ENCODE measurements around the gene UPP1. TPM values are rescaled to one million over a fixed set of nuclear protein-coding genes. Genes with fewer than 3 reads are reported as not detected.

Gene UPP1
- total and polyA plus RNA-seq, 5 donors from 2014 or later: 66.6 to 123 (median 106) TPM

- Mint-ChIP-seq H3K27ac (no peak overlapping the region), H3K36me3 (no peaks in the 10 kb centered on the region), H3K9me3 (peaks cover 0 to 15% (median 0%) of the 10 kb centered on the region in 7 donors), H3K27me3 (peaks cover 23% of the 10 kb centered on the region), H3K4me3 (no peak overlapping the region), H3K4me1 (no peaks in the 10 kb centered on the region)
- Histone ChIP-seq H3K27me3 (ENCODE audit: control insufficient read depth, insufficient read depth, low read length) (peaks cover 6% of the 10 kb centered on the region), H3K27ac (ENCODE audit: insufficient read depth, low read length, poor library complexity, severe bottlenecking) (no peak overlapping the region), H3K9me3 (ENCODE audit: control insufficient read depth in 2 of 2, low read length in 2 of 2) (peaks cover 2 to 4% of the 10 kb centered on the region in 2 experiments), H3K4me1 (ENCODE audit: control insufficient read depth, insufficient read depth, low read length, poor library complexity, severe bottlenecking) (no peaks in the 10 kb centered on the region), H3K4me3 (ENCODE audit: low read depth, low read length) (no peak overlapping the region), H3K36me3 (ENCODE audit: control insufficient read depth, insufficient read depth, low read length) (no peaks in the 10 kb centered on the region)
- DNase-seq: peak in 1 of 3 donors; percentile 10
- ATAC-seq (ENCODE audit: low read depth in 2 of 2): no peak
Observed at GRCh38 chr7:48130658-48131108, 41.6 kb downstream of the UPP1 start.

GRCh38 chr7:48132792-48133191, 43.7 kb downstream of the UPP1 start:
- peaks cover 3% of the 10 kb centered on the region for H3K27me3 ChIP-seq (ENCODE audit: control insufficient read depth, insufficient read depth, low read length)
- Mint-ChIP-seq H3K4me1 (no peaks in the 10 kb centered on the region), H3K27ac (no peak overlapping the region), H3K4me3 (no peak overlapping the region), H3K36me3 (no peaks in the 10 kb centered on the region), H3K9me3 (peaks cover 0 to 1% (median 0%) of the 10 kb centered on the region in 7 donors), H3K27me3 (peaks cover 16% of the 10 kb centered on the region)
- no peak overlapping the region for H3K27ac ChIP-seq (ENCODE audit: insufficient read depth, low read length, poor library complexity, severe bottlenecking)
- H3K36me3 ChIP-seq (ENCODE audit: control insufficient read depth, insufficient read depth, low read length): no peaks in the 10 kb centered on the region
- ATAC-seq (ENCODE audit: low read depth in 2 of 2): no peak
- no peaks in the 10 kb centered on the region for H3K4me1 ChIP-seq (ENCODE audit: control insufficient read depth, insufficient read depth, low read length, poor library complexity, severe bottlenecking)
- H3K9me3 ChIP-seq (ENCODE audit: control insufficient read depth in 2 of 2, low read length in 2 of 2): peaks cover 0 to 4% of the 10 kb centered on the region in 2 experiments
- no peak for DNase-seq
- no peak overlapping the region for H3K4me3 ChIP-seq (ENCODE audit: low read depth, low read length)

GRCh38 chr7:48139459-48139858, 50.4 kb downstream of the UPP1 start:
- Histone ChIP-seq H3K36me3 (ENCODE audit: control insufficient read depth, insufficient read depth, low read length) (no peaks in the 10 kb centered on the region), H3K4me3 (ENCODE audit: low read depth, low read length) (no peak overlapping the region), H3K9me3 (ENCODE audit: control insufficient read depth in 2 of 2, low read length in 2 of 2) (peaks cover 0 to 4% of the 10 kb centered on the region in 2 experiments), H3K27me3 (ENCODE audit: control insufficient read depth, insufficient read depth, low read length) (no peaks in the 10 kb centered on the region), H3K4me1 (ENCODE audit: control insufficient read depth, insufficient read depth, low read length, poor library complexity, severe bottlenecking) (no peaks in the 10 kb centered on the region), H3K27ac (ENCODE audit: insufficient read depth, low read length, poor library complexity, severe bottlenecking) (no peak overlapping the region)
- no peaks in the 10 kb centered on the region for H3K36me3 Mint-ChIP-seq
- H3K4me3 Mint-ChIP-seq: no peak overlapping the region
- peaks cover 0 to 3% (median 0%) of the 10 kb centered on the region in 7 donors for H3K9me3 Mint-ChIP-seq
- H3K4me1 Mint-ChIP-seq: peaks cover 0 to 3% (median 0%) of the 10 kb centered on the region in 4 donors
- H3K27ac Mint-ChIP-seq: no peak overlapping the region
- DNase-seq (no peak), ATAC-seq (ENCODE audit: low read depth in 2 of 2) (no peak)
- peaks cover 12% of the 10 kb centered on the region for H3K27me3 Mint-ChIP-seq

- H3K27me3 Mint-ChIP-seq: peaks cover 10% of the 10 kb centered on the region
- H3K9me3 Mint-ChIP-seq: peaks cover 0 to 4% (median 0%) of the 10 kb centered on the region in 7 donors
- Histone ChIP-seq H3K4me3 (ENCODE audit: low read depth, low read length) (no peak overlapping the region), H3K27me3 (ENCODE audit: control insufficient read depth, insufficient read depth, low read length) (no peaks in the 10 kb centered on the region), H3K4me1 (ENCODE audit: control insufficient read depth, insufficient read depth, low read length, poor library complexity, severe bottlenecking) (no peaks in the 10 kb centered on the region), H3K36me3 (ENCODE audit: control insufficient read depth, insufficient read depth, low read length) (no peaks in the 10 kb centered on the region), H3K9me3 (ENCODE audit: control insufficient read depth in 2 of 2, low read length in 2 of 2) (peaks cover 0 to 4% of the 10 kb centered on the region in 2 experiments), H3K27ac (ENCODE audit: insufficient read depth, low read length, poor library complexity, severe bottlenecking) (no peak overlapping the region)
- DNase-seq: no peak
- peaks cover 0 to 3% (median 0%) of the 10 kb centered on the region in 4 donors for H3K4me1 Mint-ChIP-seq
- ATAC-seq (ENCODE audit: low read depth in 2 of 2): no peak
- no peak overlapping the region for H3K4me3 Mint-ChIP-seq
- H3K27ac Mint-ChIP-seq: no peak overlapping the region
- H3K36me3 Mint-ChIP-seq: no peaks in the 10 kb centered on the region
Observed at GRCh38 chr7:48140001-48140681, 51.1 kb downstream of the UPP1 start.

- Mint-ChIP-seq H3K36me3 (no peaks in the 10 kb centered on the region), H3K4me1 (peaks cover 0 to 3% (median 0%) of the 10 kb centered on the region in 4 donors), H3K27ac (no peak overlapping the region), H3K27me3 (peaks cover 10% of the 10 kb centered on the region), H3K4me3 (no peak overlapping the region), H3K9me3 (peaks cover 0 to 4% (median 0%) of the 10 kb centered on the region in 7 donors)
- no peak for ATAC-seq (ENCODE audit: low read depth in 2 of 2)
- Histone ChIP-seq H3K9me3 (ENCODE audit: control insufficient read depth in 2 of 2, low read length in 2 of 2) (peaks cover 0 to under 1% of the 10 kb centered on the region in 2 experiments), H3K4me3 (ENCODE audit: low read depth, low read length) (no peak overlapping the region), H3K4me1 (ENCODE audit: control insufficient read depth, insufficient read depth, low read length, poor library complexity, severe bottlenecking) (no peaks in the 10 kb centered on the region), H3K27ac (ENCODE audit: insufficient read depth, low read length, poor library complexity, severe bottlenecking) (no peak overlapping the region), H3K27me3 (ENCODE audit: control insufficient read depth, insufficient read depth, low read length) (no peaks in the 10 kb centered on the region), H3K36me3 (ENCODE audit: control insufficient read depth, insufficient read depth, low read length) (no peaks in the 10 kb centered on the region)
- DNase-seq: no peak
Observed at GRCh38 chr7:48141521-48141920, 52.5 kb downstream of the UPP1 start.

GRCh38 chr7:48144291-48144768, 55.3 kb downstream of the UPP1 start:
- H3K36me3 ChIP-seq (ENCODE audit: control insufficient read depth, insufficient read depth, low read length): no peaks in the 10 kb centered on the region
- peaks cover 8% of the 10 kb centered on the region for H3K27me3 Mint-ChIP-seq
- no peaks in the 10 kb centered on the region for H3K36me3 Mint-ChIP-seq

GRCh38 chr7:48147078-48147591, 58.1 kb downstream of the UPP1 start:
- Histone ChIP-seq H3K27me3 (ENCODE audit: control insufficient read depth, insufficient read depth, low read length) (peaks cover 2% of the 10 kb centered on the region), H3K4me3 (ENCODE audit: low read depth, low read length) (no peak overlapping the region), H3K9me3 (ENCODE audit: control insufficient read depth in 2 of 2, low read length in 2 of 2) (no peaks in the 10 kb centered on the region), H3K27ac (ENCODE audit: insufficient read depth, low read length, poor library complexity, severe bottlenecking) (no peak overlapping the region), H3K36me3 (ENCODE audit: control insufficient read depth, insufficient read depth, low read length) (no peaks in the 10 kb centered on the region), H3K4me1 (ENCODE audit: control insufficient read depth, insufficient read depth, low read length, poor library complexity, severe bottlenecking) (no peaks in the 10 kb centered on the region)
- peaks cover 0 to 4% (median 0%) of the 10 kb centered on the region in 7 donors for H3K9me3 Mint-ChIP-seq
- DNase-seq (no peak), ATAC-seq (ENCODE audit: low read depth in 2 of 2) (no peak)
- H3K4me1 Mint-ChIP-seq: no peaks in the 10 kb centered on the region
- H3K4me3 Mint-ChIP-seq: no peak overlapping the region
- H3K27me3 Mint-ChIP-seq: no peaks in the 10 kb centered on the region
- no peak overlapping the region for H3K27ac Mint-ChIP-seq
- no peaks in the 10 kb centered on the region for H3K36me3 Mint-ChIP-seq

More at GRCh38 chr7:48144291-48144768, 55.3 kb downstream of the UPP1 start:
- H3K9me3 Mint-ChIP-seq: peaks cover 0 to 4% (median 0%) of the 10 kb centered on the region in 7 donors
- DNase-seq: no peak
- ATAC-seq (ENCODE audit: low read depth in 2 of 2): no peak
- no peaks in the 10 kb centered on the region for H3K4me1 ChIP-seq (ENCODE audit: control insufficient read depth, insufficient read depth, low read length, poor library complexity, severe bottlenecking)
- H3K4me3 Mint-ChIP-seq: no peak overlapping the region
- H3K27ac Mint-ChIP-seq: no peak overlapping the region
- no peak overlapping the region for H3K27ac ChIP-seq (ENCODE audit: insufficient read depth, low read length, poor library complexity, severe bottlenecking)
- H3K4me1 Mint-ChIP-seq: peaks cover 0 to 3% (median 0%) of the 10 kb centered on the region in 4 donors
- H3K4me3 ChIP-seq (ENCODE audit: low read depth, low read length): no peak overlapping the region
- no peaks in the 10 kb centered on the region for H3K9me3 ChIP-seq (ENCODE audit: control insufficient read depth in 2 of 2, low read length in 2 of 2)
- peaks cover 2% of the 10 kb centered on the region for H3K27me3 ChIP-seq (ENCODE audit: control insufficient read depth, insufficient read depth, low read length)
